Mesenchymal stem cell (in vitro differentiated cells and primary cell): ENCODE results near the gene SKIL.

Experiments used
- DNase-seq: peaks from one replicate; pipeline ENCODE4 v3.0.0-alpha.2; 2013
- H2AFZ ChIP-seq: one replicate; pipeline ENCODE4 v1.6.1; 2013; ENCODE audit warnings: low read depth, mild to moderate bottlenecking, control low read depth, inconsistent platforms, low read length, moderate library complexity
- H2AK5ac ChIP-seq: 2 replicates; pipeline ENCODE4 v1.6.1; 2013; ENCODE audit warnings: low read length, moderate library complexity, mild to moderate bottlenecking, inconsistent platforms; ENCODE audit not compliant: severe bottlenecking
- H2BK120ac ChIP-seq: one replicate; pipeline ENCODE4 v1.6.1; 2013; ENCODE audit warnings: low read depth, mild to moderate bottlenecking, inconsistent platforms, low read length, moderate library complexity
- H2BK12ac ChIP-seq, 2 experiments: one replicate each; pipeline ENCODE4 v1.6.1; 2013; ENCODE audit warnings: inconsistent platforms in 2 of 2, low read length in 2 of 2, mild to moderate bottlenecking in 2 of 2, moderate library complexity in 2 of 2, control low read depth in 1 of 2
- H2BK15ac ChIP-seq: one replicate; pipeline ENCODE4 v1.6.1; 2013; ENCODE audit warnings: mild to moderate bottlenecking, low read depth, inconsistent platforms; ENCODE audit not compliant: poor library complexity, severe bottlenecking
- H2BK5ac ChIP-seq: 2 replicates; pipeline ENCODE4 v1.6.1; 2013; ENCODE audit warnings: low read depth, mild to moderate bottlenecking, low read length, control low read depth, inconsistent platforms; ENCODE audit not compliant: poor library complexity, severe bottlenecking
- H3K14ac ChIP-seq, 2 experiments: one replicate each; pipeline ENCODE4 v1.6.1; 2013; ENCODE audit warnings: inconsistent platforms in 2 of 2, low read length in 2 of 2, control low read depth in 1 of 2, mild to moderate bottlenecking in 1 of 2, moderate library complexity in 1 of 2
- H3K18ac ChIP-seq, 2 experiments: one replicate each; pipeline ENCODE4 v1.6.1; 2013; ENCODE audit warnings: inconsistent platforms in 2 of 2, low read length in 2 of 2, control low read depth in 1 of 2, low read depth in 1 of 2, mild to moderate bottlenecking in 1 of 2
- H3K23ac ChIP-seq, 2 experiments: one replicate each; pipeline ENCODE4 v1.6.1; 2013; ENCODE audit warnings: inconsistent platforms in 2 of 2, low read length in 2 of 2, mild to moderate bottlenecking in 2 of 2, moderate library complexity in 2 of 2, control low read depth in 1 of 2
- H3K27ac ChIP-seq: 2 replicates; pipeline ENCODE4 v1.5.1; 2013; ENCODE audit warnings: mild to moderate bottlenecking, moderate library complexity, low read length, control low read depth, inconsistent platforms; ENCODE audit not compliant: poor library complexity, severe bottlenecking
- H3K27me3 ChIP-seq, 2 experiments: 2 replicates each; pipeline versions ENCODE4 v1.6.1 to v1.7.0; 2013; ENCODE audit warnings: low read length in 2 of 2, mild to moderate bottlenecking in 2 of 2, moderate library complexity in 2 of 2, control low read depth in 1 of 2, inconsistent platforms in 1 of 2; ENCODE audit not compliant: control insufficient read depth in 1 of 2, insufficient read depth in 1 of 2
- H3K36me3 ChIP-seq, 2 experiments: 2 replicates each; pipeline versions ENCODE4 v1.6.1 to v1.7.0; 2013; ENCODE audit warnings: low read length in 2 of 2, control low read depth in 1 of 2, inconsistent platforms in 1 of 2, low read depth in 1 of 2, mild to moderate bottlenecking in 1 of 2; ENCODE audit not compliant: insufficient read depth in 2 of 2, control insufficient read depth in 1 of 2
- H3K4ac ChIP-seq, 2 experiments: one replicate each; pipeline ENCODE4 v1.6.1; 2013; ENCODE audit warnings: inconsistent platforms in 2 of 2, low read length in 2 of 2, mild to moderate bottlenecking in 2 of 2, moderate library complexity in 2 of 2, control low read depth in 1 of 2, low read depth in 1 of 2
- H3K4me1 ChIP-seq: 2 replicates; pipeline ENCODE4 v1.6.1; 2013; ENCODE audit warnings: low read depth, low read length, control low read depth; ENCODE audit not compliant: control insufficient read depth, insufficient read depth
- H3K4me2 ChIP-seq: 2 replicates; pipeline ENCODE4 v1.6.1; 2013; ENCODE audit warnings: low read length, mild to moderate bottlenecking, inconsistent platforms; ENCODE audit not compliant: poor library complexity, severe bottlenecking
- H3K4me3 ChIP-seq, 2 experiments: 2 replicates each; pipeline versions ENCODE4 v1.5.1 to v1.7.0; 2013; ENCODE audit warnings: low read length in 2 of 2, mild to moderate bottlenecking in 2 of 2, control low read depth in 1 of 2, low read depth in 1 of 2; ENCODE audit not compliant: insufficient read depth in 1 of 2
- H3K79me1 ChIP-seq: replicated peaks from 2 replicates; pipeline ENCODE4 v1.6.1; 2013; ENCODE audit warnings: mild to moderate bottlenecking, control low read depth, low read length, inconsistent platforms; ENCODE audit not compliant: poor library complexity, severe bottlenecking
- H3K9ac ChIP-seq: 2 replicates; pipeline ENCODE4 v1.7.0; 2013; ENCODE audit warnings: mild to moderate bottlenecking, low read length, moderate library complexity
- H3K9me3 ChIP-seq: 2 replicates; pipeline ENCODE4 v1.7.0; 2013; ENCODE audit warnings: mild to moderate bottlenecking, low read length; ENCODE audit not compliant: control insufficient read depth
- H4K8ac ChIP-seq: one replicate; pipeline ENCODE4 v1.6.1; 2013; ENCODE audit warnings: inconsistent platforms, mild to moderate bottlenecking, low read length, moderate library complexity
- H4K91ac ChIP-seq: one replicate; pipeline ENCODE4 v1.6.1; 2013; ENCODE audit warnings: mild to moderate bottlenecking, low read length, inconsistent platforms
- WGBS: methylation state at CpG from one replicate; pipeline ENCODE4 v1.1.7; 2013; ENCODE audit warnings: mixed read lengths; 5-methylcytosine and 5-hydroxymethylcytosine counted together

The SKIL gene

GRCh38 chr3:170437696-170438407 lies 80.3 kb downstream of the SKIL start:
- Histone ChIP-seq H3K18ac (no peak overlapping the region), H2BK120ac (no peak overlapping the region), H3K36me3 (peaks cover 0 to 65% of the 10 kb centered on the region in 2 experiments), H4K8ac (no peak overlapping the region), H3K23ac (no peak overlapping the region), H2AK5ac (no peak overlapping the region), H3K27me3 (no peaks in the 10 kb centered on the region), H2AFZ (no peak overlapping the region), H3K4me2 (no peak overlapping the region), H2BK12ac (no peak overlapping the region), H3K14ac (no peak overlapping the region), H2BK15ac (no peak overlapping the region), H4K91ac (no peak overlapping the region), H3K79me1 (no peaks in the 10 kb centered on the region), H3K4ac (peak overlapping the region in 1 of 2 experiments; percentile 20), H3K9ac (peak overlapping the region; percentile 54), H3K9me3 (no peaks in the 10 kb centered on the region), H3K4me1 (peaks cover 3% of the 10 kb centered on the region), H3K27ac (no peak overlapping the region), H2BK5ac (no peak overlapping the region), H3K4me3 (no peak overlapping the region)
- DNase-seq, result no peak
- WGBS, result 80% methylated on average over 9 of the region's 10 CpGs

- H3K27ac ChIP-seq, result no peak overlapping the region
- H2AFZ ChIP-seq, result no peak overlapping the region
- H3K36me3 ChIP-seq, result peaks cover 0 to 57% of the 10 kb centered on the region in 2 experiments
- H3K14ac ChIP-seq, result no peak overlapping the region
- no CpG with 5 or more reads among the region's 1 CpG for WGBS
- no peak overlapping the region for H2BK5ac ChIP-seq
- H2BK15ac ChIP-seq, result no peak overlapping the region
- H3K4me3 ChIP-seq, result no peak overlapping the region
- H3K23ac ChIP-seq, result no peak overlapping the region
- no peak for DNase-seq
- no peaks in the 10 kb centered on the region for H3K79me1 ChIP-seq
- no peaks in the 10 kb centered on the region for H3K27me3 ChIP-seq
- no peak overlapping the region for H2AK5ac ChIP-seq
- no peak overlapping the region for H3K9ac ChIP-seq
- H3K9me3 ChIP-seq, result no peaks in the 10 kb centered on the region
- peaks cover 3% of the 10 kb centered on the region for H3K4me1 ChIP-seq
- H4K91ac ChIP-seq, result no peak overlapping the region
- no peak overlapping the region for H4K8ac ChIP-seq
- H3K18ac ChIP-seq, result no peak overlapping the region
- H3K4me2 ChIP-seq, result no peak overlapping the region
- no peak overlapping the region for H2BK120ac ChIP-seq
- H2BK12ac ChIP-seq, result no peak overlapping the region
- no peak overlapping the region for H3K4ac ChIP-seq
These were observed 81.3 kb downstream of the SKIL start for GRCh38 chr3:170438836-170439235.

GRCh38 chr3:170440344-170440743 lies 82.8 kb downstream of the SKIL start:
- no peak overlapping the region for H3K4me2 ChIP-seq
- H3K23ac ChIP-seq, result no peak overlapping the region
- H3K4me1 ChIP-seq, result peaks cover 3% of the 10 kb centered on the region
- no peak overlapping the region for H2AFZ ChIP-seq
- no peak overlapping the region for H4K91ac ChIP-seq
- no peaks in the 10 kb centered on the region for H3K27me3 ChIP-seq
- H3K36me3 ChIP-seq, result peaks cover 0 to 42% of the 10 kb centered on the region in 2 experiments
- no peak overlapping the region for H3K27ac ChIP-seq
- DNase-seq, result peak; percentile 20
- H2BK120ac ChIP-seq, result no peak overlapping the region
- H3K4ac ChIP-seq, result no peak overlapping the region
- H3K4me3 ChIP-seq, result no peak overlapping the region
- H2BK12ac ChIP-seq, result no peak overlapping the region
- H3K18ac ChIP-seq, result no peak overlapping the region
- no peaks in the 10 kb centered on the region for H3K9me3 ChIP-seq
- no peak overlapping the region for H4K8ac ChIP-seq
- no peaks in the 10 kb centered on the region for H3K79me1 ChIP-seq
- no peak overlapping the region for H2BK5ac ChIP-seq
- H3K14ac ChIP-seq, result no peak overlapping the region
- no peak overlapping the region for H2BK15ac ChIP-seq
- 95% methylated on average over 2 of the region's 2 CpGs for WGBS
- no peak overlapping the region for H3K9ac ChIP-seq
- no peak overlapping the region for H2AK5ac ChIP-seq

GRCh38 chr3:170441412-170441811 lies 83.9 kb downstream of the SKIL start:
- Histone ChIP-seq H3K4me2 (no peak overlapping the region), H3K9ac (no peak overlapping the region), H3K14ac (no peak overlapping the region), H2BK12ac (no peak overlapping the region), H3K23ac (no peak overlapping the region), H4K8ac (no peak overlapping the region), H3K27ac (no peak overlapping the region), H2BK15ac (no peak overlapping the region), H2BK120ac (no peak overlapping the region), H3K4me3 (no peak overlapping the region), H2AK5ac (no peak overlapping the region), H3K27me3 (no peaks in the 10 kb centered on the region), H2BK5ac (no peak overlapping the region), H3K4me1 (peaks cover 3% of the 10 kb centered on the region), H2AFZ (no peak overlapping the region), H3K4ac (no peak overlapping the region), H3K18ac (no peak overlapping the region), H3K79me1 (no peaks in the 10 kb centered on the region), H3K9me3 (no peaks in the 10 kb centered on the region), H4K91ac (no peak overlapping the region), H3K36me3 (peaks cover 0 to 31% of the 10 kb centered on the region in 2 experiments)
- DNase-seq, result no peak
- 86% methylated on average over 1 of the region's 4 CpGs for WGBS
